KMS-11 (cell line): Measurements from ENCODE around the gene UBFD1.

Experiments
- H2AFZ ChIP-seq: fragments of 200-600 bp; sonication (generic); 2 replicates; pipeline ENCODE4 v1.6.1; 2016; ENCODE audit warnings: antibody characterized with exemption, mixed run types, low read depth
- H3K27ac ChIP-seq: fragments of 200-600 bp; sonication (generic); 2 replicates; pipeline ENCODE4 v1.6.1; 2016; ENCODE audit warnings: mild to moderate bottlenecking, mixed run types
- H3K27me3 ChIP-seq: fragments of 200-600 bp; sonication (generic); 2 replicates; pipeline ENCODE4 v1.6.1; 2017; ENCODE audit warnings: mild to moderate bottlenecking, low read depth, mixed run types, moderate library complexity; ENCODE audit not compliant: insufficient read depth
- H3K36me3 ChIP-seq: fragments of 200-600 bp; sonication (generic); 2 replicates; pipeline ENCODE4 v1.6.1; 2017; ENCODE audit warnings: mild to moderate bottlenecking, mixed run types; ENCODE audit not compliant: insufficient read depth
- H3K4me1 ChIP-seq: fragments of 200-600 bp; sonication (generic); 2 replicates; pipeline ENCODE4 v1.6.1; 2016; ENCODE audit warnings: mild to moderate bottlenecking, low read depth, mixed run types; ENCODE audit not compliant: poor library complexity, severe bottlenecking
- H3K4me2 ChIP-seq: fragments of 200-600 bp; sonication (generic); 2 replicates; pipeline ENCODE4 v1.7.0; 2016; ENCODE audit warnings: mild to moderate bottlenecking, mixed run types
- H3K4me3 ChIP-seq: fragments of 200-600 bp; sonication (generic); IDR thresholded peaks from 2 replicates; pipeline ENCODE4 v1.6.1; 2017; ENCODE audit warnings: low read depth, low read length, mixed read lengths; ENCODE audit not compliant: insufficient read depth
- H3K79me2 ChIP-seq: fragments of 200-600 bp; sonication (generic); 2 replicates; pipeline ENCODE4 v1.6.1; 2016; ENCODE audit warnings: low read depth, mixed run types; ENCODE audit not compliant: insufficient read depth
- H3K9ac ChIP-seq: fragments of 200-600 bp; sonication (generic); 2 replicates; pipeline ENCODE4 v1.6.1; 2016; ENCODE audit warnings: mild to moderate bottlenecking, mixed run types
- H4K20me1 ChIP-seq: fragments of 200-600 bp; sonication (generic); 2 replicates; pipeline ENCODE4 v1.6.1; 2016; ENCODE audit warnings: mild to moderate bottlenecking, mixed run types; ENCODE audit not compliant: insufficient read depth
- TF ChIP-seq, protein P1 (sequence below): fragments of 200-600 bp; sonication (generic); conservative IDR thresholded peaks from 2 replicates; pipeline ENCODE4 v1.6.1; 2017; ENCODE audit warnings: low read depth, mild to moderate bottlenecking, antibody characterized with exemption, low read length, moderate library complexity, mixed read lengths

UBFD1 gene

GRCh38 chr16:23577493-23577892, 20.0 kb downstream of the UBFD1 start:
- no peak overlapping the region for H3K4me3 ChIP-seq
- no peak overlapping the region for H2AFZ ChIP-seq
- H3K9ac ChIP-seq, result no peak overlapping the region
- no peaks in the 10 kb centered on the region for H3K79me2 ChIP-seq
- no peak overlapping the region for H3K27ac ChIP-seq
- H3K27me3 ChIP-seq, result no peaks in the 10 kb centered on the region
- H4K20me1 ChIP-seq, result no peaks in the 10 kb centered on the region
- peaks cover 5% of the 10 kb centered on the region for H3K4me1 ChIP-seq
- H3K36me3 ChIP-seq, result no peaks in the 10 kb centered on the region; the same call in 1 of the 2 replicates
- TF ChIP-seq, protein P1, sequence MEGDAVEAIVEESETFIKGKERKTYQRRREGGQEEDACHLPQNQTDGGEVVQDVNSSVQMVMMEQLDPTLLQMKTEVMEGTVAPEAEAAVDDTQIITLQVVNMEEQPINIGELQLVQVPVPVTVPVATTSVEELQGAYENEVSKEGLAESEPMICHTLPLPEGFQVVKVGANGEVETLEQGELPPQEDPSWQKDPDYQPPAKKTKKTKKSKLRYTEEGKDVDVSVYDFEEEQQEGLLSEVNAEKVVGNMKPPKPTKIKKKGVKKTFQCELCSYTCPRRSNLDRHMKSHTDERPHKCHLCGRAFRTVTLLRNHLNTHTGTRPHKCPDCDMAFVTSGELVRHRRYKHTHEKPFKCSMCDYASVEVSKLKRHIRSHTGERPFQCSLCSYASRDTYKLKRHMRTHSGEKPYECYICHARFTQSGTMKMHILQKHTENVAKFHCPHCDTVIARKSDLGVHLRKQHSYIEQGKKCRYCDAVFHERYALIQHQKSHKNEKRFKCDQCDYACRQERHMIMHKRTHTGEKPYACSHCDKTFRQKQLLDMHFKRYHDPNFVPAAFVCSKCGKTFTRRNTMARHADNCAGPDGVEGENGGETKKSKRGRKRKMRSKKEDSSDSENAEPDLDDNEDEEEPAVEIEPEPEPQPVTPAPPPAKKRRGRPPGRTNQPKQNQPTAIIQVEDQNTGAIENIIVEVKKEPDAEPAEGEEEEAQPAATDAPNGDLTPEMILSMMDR, result no peak
- no peak overlapping the region for H3K4me2 ChIP-seq

- Histone ChIP-seq H3K9ac (no peak overlapping the region), H3K4me2 (no peak overlapping the region), H4K20me1 (no peaks in the 10 kb centered on the region), H3K4me1 (peaks cover 5% of the 10 kb centered on the region), H3K4me3 (no peak overlapping the region), H2AFZ (no peak overlapping the region), H3K36me3 (no peaks in the 10 kb centered on the region; the same call in 1 of the 2 replicates), H3K79me2 (no peaks in the 10 kb centered on the region), H3K27me3 (no peaks in the 10 kb centered on the region), H3K27ac (no peak overlapping the region)
- TF ChIP-seq, protein P1, result no peak
Observed at GRCh38 chr16:23578101-23578830, 20.7 kb downstream of the UBFD1 start.

- no peaks in the 10 kb centered on the region; the same call in 1 of the 2 replicates for H3K36me3 ChIP-seq
- H3K79me2 ChIP-seq, result no peaks in the 10 kb centered on the region
- H2AFZ ChIP-seq, result no peak overlapping the region
- H3K4me1 ChIP-seq, result peaks cover 5% of the 10 kb centered on the region
- H3K4me2 ChIP-seq, result no peak overlapping the region
- H3K27ac ChIP-seq, result no peak overlapping the region
- H3K27me3 ChIP-seq, result no peaks in the 10 kb centered on the region
- no peaks in the 10 kb centered on the region for H4K20me1 ChIP-seq
- TF ChIP-seq, protein P1, result no peak
- H3K4me3 ChIP-seq, result no peak overlapping the region
- H3K9ac ChIP-seq, result no peak overlapping the region
Observed at GRCh38 chr16:23579371-23579770, 21.8 kb downstream of the UBFD1 start.

GRCh38 chr16:23580391-23580790, 22.9 kb downstream of the UBFD1 start:
- H3K27ac ChIP-seq, result no peak overlapping the region
- H3K27me3 ChIP-seq, result no peaks in the 10 kb centered on the region
- H3K36me3 ChIP-seq, result no peaks in the 10 kb centered on the region; the same call in 1 of the 2 replicates
- H2AFZ ChIP-seq, result no peak overlapping the region
- H3K79me2 ChIP-seq, result no peaks in the 10 kb centered on the region
- H4K20me1 ChIP-seq, result no peaks in the 10 kb centered on the region
- no peak overlapping the region for H3K4me2 ChIP-seq
- H3K4me1 ChIP-seq, result peaks cover 5% of the 10 kb centered on the region
- no peak overlapping the region for H3K9ac ChIP-seq
- TF ChIP-seq, protein P1, result no peak
- H3K4me3 ChIP-seq, result no peak overlapping the region
